HG03280 (cell line): ENCODE measurements around the gene ADIPOR2.

Source experiments
- ATAC-seq: cut with Tn5 transposase; IDR thresholded peaks from one replicate; pipeline ENCODE4 v1.9.1; 2021; ENCODE audit warnings: mild to moderate bottlenecking, moderate library complexity; ENCODE audit not compliant: unreplicated experiment

The ADIPOR2 gene

DNA sequence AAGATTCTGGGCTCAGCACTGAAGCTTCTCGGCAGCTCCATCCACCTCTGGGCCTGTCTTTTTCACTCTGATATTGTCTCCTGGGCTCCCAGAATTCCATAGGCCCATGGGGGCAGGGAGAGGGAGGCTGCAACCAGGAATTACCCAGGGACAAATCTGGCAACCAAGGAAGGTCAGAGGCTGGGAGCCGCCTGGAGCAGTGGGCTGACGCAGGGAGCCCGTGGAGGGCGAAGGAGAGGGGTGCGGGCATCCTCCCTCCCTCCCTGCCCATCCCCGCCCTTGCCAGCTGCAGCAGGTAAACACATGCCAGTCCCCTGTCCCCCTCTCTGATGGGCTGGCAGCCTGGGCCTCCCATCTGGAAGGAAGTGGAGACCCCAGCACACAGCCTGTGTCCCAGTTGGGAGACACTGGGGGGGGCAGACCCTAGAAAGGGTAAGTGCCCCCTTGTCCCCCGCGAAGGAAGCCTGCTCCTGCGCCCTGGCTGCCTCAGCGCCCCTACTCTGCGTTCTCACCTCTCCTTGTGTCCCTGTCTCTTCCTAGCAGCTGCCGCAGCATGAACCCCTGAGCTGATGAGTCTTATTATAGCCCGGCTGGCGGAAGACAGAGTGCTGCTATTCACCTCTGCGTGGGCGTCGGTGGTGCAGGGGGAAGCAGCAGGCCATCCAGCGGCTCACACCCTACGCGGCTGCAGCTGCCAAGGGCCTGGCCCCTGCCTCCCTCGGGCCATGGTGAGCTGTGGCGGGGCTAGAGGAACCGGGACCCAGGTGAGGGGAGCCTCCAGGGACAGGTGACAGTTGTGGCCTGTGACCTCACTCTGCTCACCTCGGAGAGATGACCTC is 136.2 kb downstream of the ADIPOR2 start:
- no peak for ATAC-seq

DNA sequence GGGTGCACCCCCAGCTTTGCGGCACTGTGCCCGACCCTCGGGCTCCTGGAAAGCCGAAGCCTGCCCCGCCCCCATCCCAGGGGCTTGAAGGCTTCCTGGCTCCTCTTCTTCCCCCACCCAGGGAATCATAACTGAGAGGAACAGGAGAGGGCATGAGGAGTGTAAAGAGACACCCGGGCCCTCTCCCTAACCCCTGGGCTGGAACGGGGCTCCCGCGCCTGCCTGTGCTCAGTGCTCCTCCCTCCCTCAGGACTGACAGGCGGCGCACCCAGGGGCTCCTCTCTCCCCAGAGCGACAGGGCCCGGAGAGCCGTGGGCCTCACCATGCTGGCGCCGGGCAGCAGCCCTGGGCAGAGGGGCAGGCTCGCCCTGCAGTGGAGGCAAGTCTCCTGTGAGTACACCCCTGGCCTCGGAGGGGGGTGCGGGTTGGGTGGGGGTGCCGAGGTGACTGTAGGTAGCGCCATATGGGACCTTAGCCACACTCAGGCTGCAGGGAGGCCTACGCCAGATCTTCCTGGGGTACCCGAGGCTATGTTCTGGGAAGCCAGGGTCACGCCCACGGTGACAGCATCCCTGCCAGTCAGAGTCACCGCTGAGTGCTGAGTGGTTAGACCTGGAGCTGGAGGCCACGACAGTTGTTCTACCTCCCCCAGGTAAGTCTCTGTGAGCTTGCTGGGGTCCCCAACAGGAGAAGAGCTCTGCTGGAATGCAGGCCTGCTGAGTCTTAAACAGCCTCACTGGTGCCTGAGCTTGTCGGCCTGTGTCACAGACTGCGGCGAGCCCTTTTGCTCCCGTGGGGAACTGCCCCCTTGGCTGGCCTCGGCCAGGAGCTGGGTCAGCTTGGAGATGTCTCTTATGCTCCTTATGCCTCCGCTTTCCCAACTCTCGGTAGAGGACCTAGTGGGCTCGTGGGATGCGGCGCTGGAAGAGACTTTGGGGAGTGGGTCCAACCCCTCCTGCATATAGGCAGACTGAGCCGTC is 137.2 kb downstream of the ADIPOR2 start:
- ATAC-seq: no peak

DNA sequence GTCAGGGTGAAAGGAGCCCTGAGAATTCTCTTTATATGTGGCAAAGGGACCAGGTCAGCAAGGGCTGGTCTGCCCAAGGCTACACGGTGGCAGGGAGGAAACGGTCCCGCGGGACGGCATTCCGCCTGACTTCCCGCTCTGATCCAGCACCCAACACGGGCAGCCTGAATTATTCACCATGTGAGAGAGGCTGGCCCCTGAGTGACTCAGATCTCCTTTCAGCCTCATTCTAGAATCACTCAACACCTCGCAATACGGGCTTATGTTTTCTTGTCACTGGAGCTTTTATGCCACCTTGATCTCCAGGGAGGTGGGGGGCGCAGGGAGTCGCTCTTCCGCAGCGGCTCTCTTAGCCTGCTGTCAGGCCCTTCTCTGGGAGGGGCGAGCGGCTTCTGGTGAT is 138.0 kb downstream of the ADIPOR2 start:
- no peak for ATAC-seq

DNA sequence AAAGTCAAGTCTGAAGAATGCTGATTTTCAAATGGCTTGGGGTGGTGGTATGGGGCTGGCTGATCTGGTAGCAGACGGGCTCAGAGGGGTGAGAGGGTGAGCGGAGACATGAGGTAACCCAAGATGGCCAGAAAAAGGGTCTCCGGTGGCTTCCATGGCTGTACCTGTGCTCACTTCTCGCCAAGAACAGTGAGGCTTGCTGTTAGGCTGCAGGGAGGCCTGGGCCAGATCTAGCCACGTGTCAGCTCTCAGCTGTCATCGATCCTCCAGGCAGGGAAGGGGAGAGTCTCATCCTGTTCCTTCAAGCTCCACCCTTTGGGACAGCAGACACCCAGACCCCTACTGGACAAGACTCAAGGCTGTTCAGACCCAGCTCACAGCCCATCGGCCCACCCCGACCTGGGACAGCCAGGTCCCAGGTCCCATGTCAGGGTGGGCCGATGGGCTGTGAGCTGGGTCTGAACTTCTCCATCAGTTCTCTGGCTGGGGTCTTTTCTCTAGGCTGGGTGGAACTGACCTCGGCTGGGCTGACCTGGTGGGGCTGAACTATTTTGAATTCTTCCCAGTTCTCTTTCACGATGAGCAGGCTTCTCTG is 138.5 kb downstream of the ADIPOR2 start:
- no peak for ATAC-seq

DNA sequence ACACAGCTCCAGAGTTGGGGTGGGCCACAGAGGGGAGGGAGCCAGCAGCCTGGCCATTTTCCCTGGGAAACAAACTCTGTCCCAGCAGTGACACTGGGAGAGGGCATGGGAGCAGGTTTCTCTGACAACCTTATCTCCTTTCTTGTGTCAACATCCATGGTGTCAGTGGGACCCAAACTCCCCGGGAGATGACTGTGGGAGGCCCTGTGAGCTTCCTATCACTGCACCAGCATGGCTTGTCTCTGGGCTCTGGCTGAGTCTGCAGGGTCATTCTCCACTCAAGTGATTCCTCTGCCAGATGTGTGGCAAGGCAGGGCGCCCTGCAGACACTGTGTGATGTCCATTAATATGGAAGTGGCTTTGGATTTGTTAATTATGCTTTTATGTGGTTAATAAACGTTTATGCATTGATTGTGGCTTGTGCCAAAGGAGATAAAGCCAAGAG is 139.6 kb downstream of the ADIPOR2 start:
- no peak for ATAC-seq

DNA sequence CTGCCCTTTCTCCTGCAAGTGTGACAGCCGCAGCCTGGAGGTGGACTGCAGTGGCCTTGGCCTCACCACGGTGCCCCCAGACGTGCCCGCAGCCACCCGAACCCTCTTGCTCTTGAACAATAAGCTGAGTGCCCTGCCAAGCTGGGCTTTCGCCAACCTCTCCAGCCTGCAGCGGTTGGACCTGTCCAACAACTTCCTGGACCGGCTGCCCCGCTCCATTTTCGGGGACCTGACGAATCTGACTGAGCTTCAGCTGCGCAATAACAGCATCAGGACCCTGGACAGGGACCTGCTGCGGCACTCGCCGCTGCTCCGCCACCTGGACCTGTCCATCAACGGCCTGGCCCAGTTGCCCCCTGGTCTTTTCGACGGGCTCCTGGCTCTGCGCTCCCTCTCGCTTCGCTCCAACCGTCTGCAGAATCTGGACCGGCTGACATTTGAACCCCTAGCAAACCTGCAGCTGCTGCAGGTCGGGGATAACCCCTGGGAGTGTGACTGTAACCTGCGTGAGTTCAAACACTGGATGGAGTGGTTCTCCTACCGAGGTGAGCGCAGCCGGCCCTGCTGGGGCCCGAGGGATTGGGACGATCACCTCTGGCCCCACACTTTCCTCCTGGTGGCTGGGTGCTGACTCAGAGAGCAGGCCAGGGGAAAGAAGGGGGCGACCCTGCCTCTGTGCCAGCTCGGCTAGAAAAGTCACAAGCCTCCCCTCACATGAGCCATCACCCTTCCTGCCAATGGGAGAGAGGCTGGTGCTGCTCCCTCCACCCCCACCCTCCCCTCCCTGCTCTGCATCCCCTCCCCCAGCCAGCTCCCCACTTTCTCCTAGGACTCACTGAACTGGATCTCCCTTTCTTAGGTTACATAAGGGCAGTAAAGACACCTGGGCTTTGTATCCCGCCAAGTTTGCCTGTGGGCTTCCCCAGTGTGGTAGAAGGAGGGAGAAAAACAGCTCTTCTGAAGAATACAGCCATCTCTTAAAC is 140.4 kb downstream of the ADIPOR2 start:
- no peak for ATAC-seq

DNA sequence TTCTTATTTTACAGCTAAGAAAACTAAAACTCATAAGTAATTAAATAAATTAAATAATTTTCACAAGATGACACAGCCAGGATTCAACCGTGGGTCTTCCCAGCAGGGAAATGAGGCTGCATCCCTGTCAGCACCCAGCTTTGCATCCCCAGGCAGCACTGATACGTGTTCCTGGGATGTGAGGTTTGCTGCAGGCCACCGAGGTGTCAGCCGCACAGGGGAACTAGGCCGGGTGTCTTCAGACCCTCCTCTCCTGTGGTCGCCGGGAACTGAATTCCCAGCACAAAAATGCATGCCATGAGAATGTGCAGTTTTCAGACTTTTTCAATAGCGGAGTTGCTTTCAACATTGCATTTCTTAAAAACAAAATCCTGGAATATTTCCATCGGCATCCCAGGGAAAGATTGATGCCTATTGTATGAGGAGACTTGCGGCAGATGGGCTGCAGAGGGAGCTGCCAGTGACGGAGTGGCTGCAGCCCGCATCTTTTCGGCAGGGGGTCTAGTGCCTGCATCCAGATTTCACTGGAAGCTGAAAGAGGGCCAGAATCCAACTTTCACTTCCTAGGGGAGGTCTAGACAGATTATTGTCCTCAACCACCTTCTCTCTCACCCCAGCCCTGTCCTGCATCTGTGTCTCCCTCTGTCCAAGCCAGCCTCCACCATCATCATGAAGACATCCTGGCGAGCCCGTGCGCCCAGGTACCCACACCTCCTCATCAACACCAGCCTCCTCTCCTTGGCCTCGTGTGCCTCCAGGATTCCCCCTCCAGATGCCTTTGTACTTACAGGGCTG is 142.1 kb downstream of the ADIPOR2 start:
- ATAC-seq: no peak

DNA sequence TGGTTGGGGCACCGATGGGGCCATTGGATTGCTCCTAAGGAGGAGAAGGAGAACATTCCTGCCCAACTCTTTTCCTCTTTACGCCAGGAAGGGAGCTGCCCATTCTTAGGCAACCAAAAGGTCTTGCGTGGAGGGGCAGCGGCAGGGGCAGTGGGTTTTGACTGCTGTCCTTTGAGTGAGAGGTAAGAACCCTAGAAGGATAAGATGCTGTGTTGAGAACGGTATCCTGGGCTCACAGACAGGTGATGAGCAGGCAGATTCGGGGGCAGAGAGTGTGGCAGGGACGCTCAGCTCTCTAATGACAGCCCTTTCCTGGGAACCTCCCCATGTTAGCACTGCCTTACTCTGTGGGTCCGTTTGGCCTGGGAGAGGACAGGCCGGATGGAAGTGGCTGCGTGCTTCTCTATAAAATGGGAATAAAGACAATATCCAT is 142.7 kb downstream of the ADIPOR2 start:
- no peak for ATAC-seq

DNA sequence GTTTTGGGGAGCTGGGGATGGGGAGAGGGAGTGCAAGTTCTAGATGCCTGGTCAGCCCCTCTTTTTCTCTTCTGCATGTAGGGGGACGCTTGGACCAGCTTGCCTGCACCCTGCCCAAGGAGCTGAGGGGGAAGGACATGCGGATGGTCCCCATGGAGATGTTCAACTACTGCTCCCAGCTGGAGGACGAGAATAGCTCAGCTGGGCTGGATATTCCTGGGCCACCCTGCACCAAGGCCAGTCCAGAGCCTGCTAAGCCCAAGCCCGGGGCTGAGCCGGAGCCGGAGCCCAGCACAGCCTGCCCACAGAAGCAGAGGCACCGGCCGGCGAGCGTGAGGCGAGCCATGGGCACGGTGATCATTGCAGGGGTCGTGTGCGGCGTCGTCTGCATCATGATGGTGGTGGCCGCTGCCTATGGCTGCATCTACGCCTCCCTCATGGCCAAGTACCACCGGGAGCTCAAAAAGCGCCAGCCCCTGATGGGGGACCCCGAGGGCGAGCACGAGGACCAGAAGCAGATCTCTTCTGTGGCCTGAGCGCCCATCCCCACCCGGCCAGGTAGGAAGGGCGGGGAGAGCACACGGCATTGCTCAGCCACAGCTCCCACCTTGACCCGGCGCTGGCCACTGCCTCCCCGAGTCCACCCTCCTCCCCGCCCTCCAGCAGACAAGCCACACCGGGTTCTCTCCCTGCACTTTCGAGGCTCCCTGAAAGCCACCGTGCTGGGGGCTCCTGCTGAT is 143.5 kb downstream of the ADIPOR2 start:
- no peak for ATAC-seq

DNA sequence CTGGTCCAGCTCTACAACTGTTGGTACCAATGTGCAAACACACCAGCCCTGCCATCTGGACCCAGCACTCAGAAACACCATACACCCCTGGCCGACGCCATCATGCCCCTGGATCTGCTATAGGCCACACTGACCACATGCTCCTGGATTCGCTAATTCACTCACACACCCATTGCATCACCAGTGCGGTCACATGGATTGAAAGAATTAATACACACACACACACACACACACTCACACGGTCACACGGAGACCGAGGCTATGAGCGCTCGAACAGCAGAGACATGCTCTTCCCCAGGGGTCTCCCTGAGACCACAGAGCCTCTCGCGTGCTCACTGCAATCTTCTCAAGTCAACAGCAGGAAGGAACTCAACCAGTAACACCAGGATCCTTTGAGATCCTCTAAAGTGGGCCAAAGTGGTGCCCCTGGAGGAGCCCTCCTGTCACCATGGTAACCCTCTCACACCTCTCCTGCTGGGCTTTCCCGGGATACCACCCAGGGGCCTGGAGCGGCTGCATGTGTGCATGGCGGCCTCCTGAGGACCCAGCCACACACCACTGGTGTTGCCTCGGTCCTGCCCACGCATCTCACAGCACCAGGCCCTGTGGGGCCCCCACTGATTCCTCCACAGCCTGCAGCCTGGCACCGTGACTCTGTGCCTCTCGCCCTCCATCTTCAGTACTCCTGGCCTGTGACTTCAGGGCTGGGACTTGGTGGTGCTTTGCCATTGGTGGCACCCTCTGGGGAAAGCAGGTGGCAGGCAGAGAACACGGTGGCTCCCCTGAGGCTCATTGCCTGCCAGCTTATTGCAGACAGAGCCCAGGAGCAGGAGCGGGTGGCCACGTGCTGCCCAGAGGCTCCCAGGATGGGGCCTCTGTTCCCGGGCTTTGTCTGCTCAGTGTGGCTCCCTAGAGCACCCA is 144.6 kb downstream of the ADIPOR2 start:
- no peak for ATAC-seq

DNA sequence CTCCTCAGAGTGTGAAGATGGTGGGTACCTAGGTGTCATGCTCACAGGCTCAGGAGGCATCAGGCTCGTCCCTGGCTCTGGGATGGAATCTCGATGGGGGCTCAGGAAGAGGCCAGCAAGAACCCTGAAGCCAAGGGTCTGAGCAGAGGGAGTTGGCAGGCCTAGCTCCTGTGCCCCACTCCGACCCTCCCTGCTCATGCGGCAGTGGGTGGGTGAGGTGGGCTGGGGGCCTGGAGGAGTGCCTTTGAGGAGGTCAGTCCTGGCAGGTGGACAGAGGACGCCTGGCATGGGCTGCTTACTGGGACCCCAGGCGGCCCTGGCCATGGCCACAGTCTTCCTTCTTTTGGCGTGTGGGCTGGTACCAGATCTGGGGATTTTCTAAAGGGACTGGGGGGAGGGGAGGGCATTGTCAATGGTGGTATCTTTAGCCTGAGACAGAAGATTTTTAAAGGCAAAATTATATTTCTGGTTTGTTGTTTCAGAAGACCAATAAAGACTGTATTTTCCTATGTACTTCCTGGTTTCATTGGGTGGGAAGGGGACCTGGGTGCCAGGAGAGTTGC is 145.5 kb downstream of the ADIPOR2 start:
- no peak for ATAC-seq

DNA sequence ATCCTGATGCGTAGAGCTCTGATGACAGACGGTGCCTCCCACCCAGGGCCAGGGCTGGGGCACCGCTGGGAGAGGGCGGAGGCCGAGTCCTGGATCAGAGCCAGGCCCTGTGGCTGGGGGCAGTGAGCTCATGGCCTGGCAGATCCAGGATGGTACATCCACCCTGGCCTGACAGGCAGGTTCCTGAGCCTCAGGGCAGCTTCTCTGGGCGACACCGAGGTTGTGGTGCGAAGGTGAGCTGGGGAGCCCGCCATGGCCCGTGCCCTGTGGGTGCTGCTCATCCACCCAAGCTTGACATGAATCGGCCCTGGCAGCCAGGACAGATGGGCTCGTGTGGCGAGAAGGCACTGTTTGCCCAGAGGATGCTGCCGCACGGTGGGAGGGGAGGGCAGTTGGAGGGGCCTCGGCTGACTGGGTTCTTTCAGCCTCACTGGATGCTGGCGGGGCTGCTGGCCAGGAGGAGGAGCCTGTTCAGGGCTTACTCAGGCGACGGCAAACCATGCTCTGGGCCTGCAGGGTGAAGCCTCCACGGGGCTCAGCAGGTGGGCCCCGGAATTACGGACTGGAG is 146.1 kb downstream of the ADIPOR2 start:
- no peak for ATAC-seq

DNA sequence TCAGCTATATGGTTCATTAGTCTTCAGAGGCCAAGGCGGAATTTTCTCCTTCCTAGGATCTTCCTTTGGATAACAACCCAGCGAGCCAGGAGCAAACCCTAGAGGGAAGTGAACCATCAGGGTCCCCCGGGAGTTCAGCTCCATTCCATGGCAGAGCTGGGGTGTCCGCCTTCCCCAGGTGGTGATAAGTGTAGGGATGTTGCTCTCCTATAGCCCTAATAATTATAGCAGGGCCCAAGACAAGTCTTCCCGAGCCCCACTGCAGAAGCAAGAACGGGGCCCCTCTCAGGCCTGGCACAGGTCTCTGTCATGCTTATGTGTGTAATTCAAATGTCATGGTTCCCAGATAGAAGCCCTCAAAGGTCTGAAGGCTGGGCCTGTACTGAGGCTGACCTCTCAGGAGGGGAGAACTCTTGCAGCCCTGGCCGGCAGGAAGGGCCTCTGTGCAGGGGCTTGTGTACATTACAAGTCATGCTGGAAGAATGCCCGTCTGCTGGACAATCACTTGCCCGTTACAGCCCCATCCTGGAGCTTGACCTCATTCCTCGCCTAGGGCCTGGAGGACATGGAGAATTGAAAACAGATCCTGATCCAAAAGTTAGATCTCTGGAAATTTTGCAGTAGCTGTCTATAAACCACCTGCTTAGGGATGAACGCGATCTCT is 146.8 kb downstream of the ADIPOR2 start:
- ATAC-seq: no peak
